HL-60 (cell line): Measurements from ENCODE around the gene ATP6V1C2.

Experiments used
- DNase-seq, 2 experiments: peaks; one replicate each; pipeline ENCODE4 v3.0.0-alpha.2; 2010 to 2020; ENCODE audit warnings: low read depth in 1 of 2, low spot score in 1 of 2
- H3K27ac ChIP-seq: fragments of 250-450 bp; sonication (Bioruptor Pico); replicated peaks from 2 replicates; pipeline ENCODE4 v1.5.1; 2020; ENCODE audit warnings: mild to moderate bottlenecking, moderate library complexity
- H3K27me3 ChIP-seq: fragments of 250-450 bp; sonication (Bioruptor Pico); 2 replicates; pipeline ENCODE4 v1.5.1; 2021; ENCODE audit warnings: mild to moderate bottlenecking, moderate library complexity; ENCODE audit not compliant: insufficient read depth, poor library complexity, severe bottlenecking
- H3K4me3 ChIP-seq: replicated peaks from 2 replicates; pipeline ENCODE4 v1.5.1; 2011; ENCODE audit warnings: mild to moderate bottlenecking, control low read depth, low read length; ENCODE audit not compliant: insufficient read depth
- CTCF ChIP-seq: IDR thresholded peaks from one replicate; pipeline ENCODE4 v1.5.1; 2011; ENCODE audit warnings: low read length, control low read depth, inconsistent platforms; ENCODE audit not compliant: insufficient read depth
- GABPA ChIP-seq: IDR thresholded peaks from 2 replicates; pipeline ENCODE4 v1.6.1; 2012; ENCODE audit warnings: low read depth
- POLR2AphosphoS5 ChIP-seq: IDR thresholded peaks from 2 replicates; pipeline ENCODE4 v1.6.1; 2012; ENCODE audit warnings: low read depth
- REST ChIP-seq: IDR thresholded peaks from 2 replicates; pipeline ENCODE4 v1.6.1; 2012; ENCODE audit warnings: low read depth; ENCODE audit not compliant: insufficient replicate concordance
- SPI1 ChIP-seq: IDR thresholded peaks from 2 replicates; pipeline ENCODE4 v1.6.1; 2012; ENCODE audit warnings: low read depth, mild to moderate bottlenecking, borderline replicate concordance

The ATP6V1C2 gene

GRCh38 chr2:10712185-10712809 lies 9.1 kb upstream of the ATP6V1C2 start:
- Histone ChIP-seq H3K27me3 (peaks cover 14% of the 10 kb centered on the region), H3K4me3 (no peak overlapping the region), H3K27ac (no peak overlapping the region)
- no peak for DNase-seq
- no peak for TF ChIP-seq GABPA
- TF ChIP-seq REST: no peak

- no peak overlapping the region for H3K27ac ChIP-seq
- TF ChIP-seq SPI1: no peak
- no peak for TF ChIP-seq POLR2AphosphoS5
- no peak for TF ChIP-seq REST
- no peak for TF ChIP-seq GABPA
- TF ChIP-seq CTCF: no peak
- peaks cover 23% of the 10 kb centered on the region for H3K27me3 ChIP-seq
- peak in 1 of 2 experiments; percentile 38 for DNase-seq
- H3K4me3 ChIP-seq: no peak overlapping the region
Measured at GRCh38 chr2:10716581-10716980, 4.8 kb upstream of the ATP6V1C2 start.

GRCh38 chr2:10717628-10718027 lies 3.8 kb upstream of the ATP6V1C2 start:
- Histone ChIP-seq H3K4me3 (no peak overlapping the region), H3K27me3 (peaks cover 27% of the 10 kb centered on the region), H3K27ac (no peak overlapping the region)
- no peak for TF ChIP-seq REST
- TF ChIP-seq CTCF: no peak
- no peak for TF ChIP-seq SPI1
- TF ChIP-seq GABPA: no peak
- no peak for TF ChIP-seq POLR2AphosphoS5
- no peak for DNase-seq
